ENCODE data around the gene ITIH1. TPM values are rescaled to one million over a fixed set of nuclear protein-coding genes. Genes with fewer than 3 reads are reported as not detected.

Gene ITIH1
- total RNA-seq, 1 donor from 2014 or later = not detected

DNA sequence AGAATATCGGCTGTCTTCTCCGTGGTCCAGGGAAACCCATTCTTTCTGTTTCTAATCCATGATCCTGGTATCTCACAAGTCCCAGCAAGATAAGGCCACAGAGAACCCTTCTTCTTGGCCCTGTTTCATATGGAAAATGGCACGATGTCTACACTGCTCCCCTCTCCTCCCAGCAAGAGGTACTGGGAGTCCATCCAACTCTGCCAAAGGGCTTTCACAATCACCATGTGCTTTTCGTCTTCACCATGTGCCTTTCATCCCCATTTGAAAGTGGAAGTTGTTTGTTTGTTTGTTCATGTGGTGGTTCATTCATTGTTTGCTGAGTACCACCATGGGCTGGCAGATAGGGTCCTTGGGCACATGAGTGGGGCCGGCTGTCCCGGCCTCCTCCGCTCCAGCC, 22.7 kb downstream of the ITIH1 start:
- Histone ChIP-seq H3K4me1 (no peaks in the 10 kb centered on the region), H4K20me1 (ENCODE audit: low read depth) (no peaks in the 10 kb centered on the region), H3K9ac (no peak overlapping the region), H3K4me3 (no peak overlapping the region), H3F3A (ENCODE audit: low read depth) (no peaks in the 10 kb centered on the region), H3K36me3 (no peaks in the 10 kb centered on the region), H3K79me2 (ENCODE audit: low read depth) (no peaks in the 10 kb centered on the region), H3K4me2 (no peak overlapping the region), H3K9me3 (ENCODE audit: low read depth) (no peaks in the 10 kb centered on the region), H2AFZ (replicated peaks) (no peak overlapping the region), H3K27me3 (no peaks in the 10 kb centered on the region), H3K27ac (no peak overlapping the region)
- Mint-ChIP-seq H3K4me1 (no peaks in the 10 kb centered on the region), H3K27ac (no peak overlapping the region), H3K27me3 (ENCODE audit: insufficient read depth, low read depth) (no peaks in the 10 kb centered on the region), H3K36me3 (no peaks in the 10 kb centered on the region), H3K9me3 (no peaks in the 10 kb centered on the region), H3K4me3 (no peak overlapping the region)
- TF ChIP-seq, protein P1, sequence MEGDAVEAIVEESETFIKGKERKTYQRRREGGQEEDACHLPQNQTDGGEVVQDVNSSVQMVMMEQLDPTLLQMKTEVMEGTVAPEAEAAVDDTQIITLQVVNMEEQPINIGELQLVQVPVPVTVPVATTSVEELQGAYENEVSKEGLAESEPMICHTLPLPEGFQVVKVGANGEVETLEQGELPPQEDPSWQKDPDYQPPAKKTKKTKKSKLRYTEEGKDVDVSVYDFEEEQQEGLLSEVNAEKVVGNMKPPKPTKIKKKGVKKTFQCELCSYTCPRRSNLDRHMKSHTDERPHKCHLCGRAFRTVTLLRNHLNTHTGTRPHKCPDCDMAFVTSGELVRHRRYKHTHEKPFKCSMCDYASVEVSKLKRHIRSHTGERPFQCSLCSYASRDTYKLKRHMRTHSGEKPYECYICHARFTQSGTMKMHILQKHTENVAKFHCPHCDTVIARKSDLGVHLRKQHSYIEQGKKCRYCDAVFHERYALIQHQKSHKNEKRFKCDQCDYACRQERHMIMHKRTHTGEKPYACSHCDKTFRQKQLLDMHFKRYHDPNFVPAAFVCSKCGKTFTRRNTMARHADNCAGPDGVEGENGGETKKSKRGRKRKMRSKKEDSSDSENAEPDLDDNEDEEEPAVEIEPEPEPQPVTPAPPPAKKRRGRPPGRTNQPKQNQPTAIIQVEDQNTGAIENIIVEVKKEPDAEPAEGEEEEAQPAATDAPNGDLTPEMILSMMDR (IDR thresholded peaks at IDR 0.05) = no peak
- TF ChIP-seq EZH2 (IDR thresholded peaks at IDR 0.05) (no peak), EZH2phosphoT487 (IDR thresholded peaks at IDR 0.05) (no peak)
- DNase-seq (ENCODE audit: low spot score) = no peak

DNA sequence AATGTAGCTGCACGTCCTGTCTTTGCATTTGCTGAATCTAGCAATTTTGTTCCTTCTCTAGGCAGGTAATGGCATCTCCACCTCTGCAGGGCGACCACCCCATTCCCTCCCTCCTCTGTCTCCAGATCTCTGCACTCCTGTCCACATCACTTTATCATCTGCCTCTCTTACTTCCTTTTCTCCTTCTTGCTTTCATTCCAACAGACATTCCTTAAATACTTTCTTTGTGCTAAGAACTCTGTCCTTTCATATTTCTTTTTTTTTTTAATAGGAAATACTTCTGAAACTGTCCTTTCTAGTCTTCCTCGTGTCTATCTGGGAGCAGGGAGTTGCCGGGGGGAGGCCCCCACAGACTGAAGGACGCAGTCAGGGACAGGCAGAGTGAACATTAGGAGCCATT, 24.4 kb downstream of the ITIH1 start:
- no peaks in the 10 kb centered on the region for H3K36me3 ChIP-seq

DNA sequence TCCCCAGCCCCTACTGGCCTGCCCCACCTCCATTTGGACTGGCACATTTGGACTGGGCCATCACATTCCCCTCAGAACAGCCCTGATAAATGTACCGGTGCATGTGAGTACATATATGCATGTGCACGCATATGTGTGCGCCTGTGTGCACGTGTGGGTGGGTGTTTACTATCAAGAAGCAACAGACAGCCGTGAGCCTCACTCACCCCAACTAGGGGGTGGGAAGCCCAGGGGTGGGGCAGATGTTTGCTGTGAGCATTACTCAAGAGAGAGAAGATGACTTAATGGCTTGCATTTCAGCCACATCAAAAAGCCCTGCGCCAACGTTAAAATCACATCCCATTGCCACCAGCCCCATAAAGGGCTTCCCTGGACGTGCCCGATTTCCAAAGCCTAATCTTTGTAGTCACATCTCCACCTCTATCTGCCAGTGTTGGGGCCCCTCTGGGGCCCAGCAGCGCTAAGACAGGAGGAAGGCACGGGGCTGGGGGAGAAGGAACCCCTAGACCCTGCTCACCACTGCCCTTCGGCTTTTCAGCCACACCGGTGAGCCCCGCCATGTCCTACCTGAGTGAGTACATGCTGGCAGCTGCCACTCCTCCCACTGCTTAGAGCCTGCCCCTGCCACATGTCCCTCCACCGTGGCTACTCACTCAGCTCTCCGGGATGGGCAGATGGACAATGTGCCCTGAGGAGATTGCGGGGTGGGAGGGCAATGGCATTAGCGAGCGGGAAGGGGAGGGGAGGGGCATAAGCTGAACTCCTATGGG, 28.1 kb downstream of the ITIH1 start:
- Histone ChIP-seq H3K27ac (no peak overlapping the region), H4K20me1 (ENCODE audit: low read depth) (no peaks in the 10 kb centered on the region), H2AFZ (replicated peaks) (peak overlapping the region; percentile 63), H3K4me3 (no peak overlapping the region), H3K4me1 (no peaks in the 10 kb centered on the region), H3K4me2 (no peak overlapping the region), H3K79me2 (ENCODE audit: low read depth) (no peaks in the 10 kb centered on the region), H3K9ac (no peak overlapping the region), H3K9me3 (ENCODE audit: low read depth) (no peaks in the 10 kb centered on the region), H3K36me3 (no peaks in the 10 kb centered on the region), H3F3A (ENCODE audit: low read depth) (no peaks in the 10 kb centered on the region), H3K27me3 (no peaks in the 10 kb centered on the region)
- Mint-ChIP-seq H3K4me1 (no peaks in the 10 kb centered on the region), H3K4me3 (no peak overlapping the region), H3K9me3 (no peaks in the 10 kb centered on the region), H3K36me3 (no peaks in the 10 kb centered on the region), H3K27me3 (ENCODE audit: insufficient read depth, low read depth) (peaks cover 3% of the 10 kb centered on the region), H3K27ac (peak overlapping the region; percentile 46)
- no peak for TF ChIP-seq EZH2phosphoT487 (IDR thresholded peaks at IDR 0.05)
- no peak for TF ChIP-seq EZH2 (IDR thresholded peaks at IDR 0.05)
- TF ChIP-seq, protein P1 (IDR thresholded peaks at IDR 0.05) = no peak
- DNase-seq (ENCODE audit: low spot score) = no peak

More for the DNA sequence above, 24.4 kb downstream of the ITIH1 start:
- no peak overlapping the region for H2AFZ ChIP-seq (replicated peaks)
- Mint-ChIP-seq H3K27ac (no peak overlapping the region), H3K4me3 (no peak overlapping the region), H3K36me3 (no peaks in the 10 kb centered on the region), H3K9me3 (no peaks in the 10 kb centered on the region), H3K27me3 (ENCODE audit: insufficient read depth, low read depth) (no peaks in the 10 kb centered on the region), H3K4me1 (no peaks in the 10 kb centered on the region)
- no peaks in the 10 kb centered on the region for H4K20me1 ChIP-seq (ENCODE audit: low read depth)
- TF ChIP-seq EZH2 (IDR thresholded peaks at IDR 0.05) = no peak
- TF ChIP-seq EZH2phosphoT487 (IDR thresholded peaks at IDR 0.05) = no peak
- TF ChIP-seq, protein P1 (IDR thresholded peaks at IDR 0.05) = no peak
- no peaks in the 10 kb centered on the region for H3K9me3 ChIP-seq (ENCODE audit: low read depth)
- no peaks in the 10 kb centered on the region for H3K4me1 ChIP-seq
- H3K27me3 ChIP-seq = no peaks in the 10 kb centered on the region
- no peak overlapping the region for H3K4me2 ChIP-seq
- no peak overlapping the region for H3K9ac ChIP-seq
- no peak overlapping the region for H3K27ac ChIP-seq
- no peaks in the 10 kb centered on the region for H3K79me2 ChIP-seq (ENCODE audit: low read depth)
- DNase-seq (ENCODE audit: low spot score) = no peak
- no peaks in the 10 kb centered on the region for H3F3A ChIP-seq (ENCODE audit: low read depth)
- H3K4me3 ChIP-seq = no peak overlapping the region

All from neural progenitor cell (in vitro differentiated cells).